Measurements from ENCODE around the gene CCDC50. TPM values are rescaled to one million over a fixed set of nuclear protein-coding genes. Genes with fewer than 3 reads are reported as not detected.

CCDC50 gene
- total RNA-seq, 1 donor from 2014 or later: 35.8 TPM

DNA sequence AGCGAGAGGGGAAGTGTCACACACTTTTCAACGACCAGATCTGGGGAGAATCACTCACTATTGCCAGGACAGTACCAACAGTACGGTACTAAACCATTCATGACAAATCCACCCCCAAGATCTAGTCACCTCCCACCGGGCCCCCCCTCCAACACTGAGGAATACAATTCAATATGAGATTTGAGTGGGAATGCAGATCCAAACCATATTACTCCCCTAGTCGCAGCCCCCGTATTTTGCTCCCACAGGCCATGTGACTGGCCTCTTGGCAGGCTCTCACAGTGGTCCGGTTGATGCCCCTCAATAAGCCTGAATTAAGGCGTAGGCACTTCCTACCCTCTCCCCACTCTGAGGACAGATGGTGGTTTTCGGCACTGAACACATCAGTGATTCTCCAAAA is 86.4 kb downstream of the CCDC50 start:
- DNase-seq (ENCODE audit: low spot score): no peak
- ATAC-seq: no peak

GRCh38 chr3:191417457-191417729 is 88.2 kb downstream of the CCDC50 start:
- DNase-seq (ENCODE audit: low spot score) (peak; percentile 58), ATAC-seq (peak; percentile 86)

DNA sequence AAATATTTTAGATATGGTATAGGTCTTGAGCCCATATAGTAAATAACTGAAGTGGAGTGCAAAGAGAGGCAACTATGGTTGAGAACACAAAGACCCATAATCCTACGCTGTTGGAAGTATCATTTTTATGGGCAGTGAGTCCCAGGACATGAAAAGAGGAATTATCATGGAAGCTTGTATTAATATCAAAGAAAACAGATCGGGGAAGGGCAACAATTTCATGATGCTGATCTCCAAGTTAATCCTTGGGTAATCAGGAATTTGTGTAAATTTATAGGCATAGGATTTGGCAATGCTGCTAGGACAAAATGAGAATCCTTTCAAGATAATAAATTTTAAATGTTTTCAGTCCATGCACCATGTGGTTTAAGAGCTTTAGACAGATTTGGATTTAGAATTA is 91.6 kb downstream of the CCDC50 start:
- ATAC-seq (no peak), DNase-seq (ENCODE audit: low spot score) (no peak)

DNA sequence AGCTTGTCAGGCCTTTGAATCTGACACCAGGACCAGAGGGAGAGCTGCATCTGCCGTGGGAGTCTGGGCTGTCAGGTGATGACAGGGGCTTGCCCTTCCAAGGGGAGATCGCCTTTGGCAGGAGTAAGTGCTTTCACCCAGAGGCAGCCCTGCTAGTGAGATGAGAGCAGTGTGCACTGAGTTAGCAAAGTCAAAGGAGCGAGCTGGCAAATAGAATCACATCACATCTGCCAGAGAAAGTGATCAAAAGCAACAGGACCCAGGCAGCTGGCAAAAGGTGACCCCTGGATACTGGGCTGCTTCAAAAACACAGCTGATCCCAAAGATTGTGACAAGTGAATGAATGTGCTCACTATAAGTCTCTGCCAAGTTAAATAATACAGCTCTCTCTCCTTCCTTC is 95.7 kb downstream of the CCDC50 start:
- DNase-seq (ENCODE audit: low spot score) (no peak), ATAC-seq (no peak)

DNA sequence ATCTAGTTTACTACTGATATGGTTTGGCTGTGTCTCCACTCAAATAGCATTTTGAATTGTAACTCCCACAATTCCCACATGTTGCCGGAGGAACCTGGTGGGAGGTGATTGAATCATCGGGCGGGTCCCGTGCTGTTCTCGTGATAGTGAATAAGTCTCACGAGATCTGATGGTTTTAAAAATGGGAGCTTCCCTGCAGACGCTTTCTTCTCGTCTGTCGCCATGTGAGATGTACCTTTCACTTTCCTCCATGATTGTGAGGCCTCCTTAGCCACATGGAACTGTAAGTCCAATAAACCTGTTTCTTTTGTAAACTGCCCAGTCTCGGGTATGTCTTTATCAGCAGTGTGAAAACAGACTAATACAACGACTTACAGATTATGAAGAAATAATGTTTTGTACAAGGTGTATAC is 96.1 kb downstream of the CCDC50 start:
- DNase-seq (ENCODE audit: low spot score): no peak
- ATAC-seq: no peak

DNA sequence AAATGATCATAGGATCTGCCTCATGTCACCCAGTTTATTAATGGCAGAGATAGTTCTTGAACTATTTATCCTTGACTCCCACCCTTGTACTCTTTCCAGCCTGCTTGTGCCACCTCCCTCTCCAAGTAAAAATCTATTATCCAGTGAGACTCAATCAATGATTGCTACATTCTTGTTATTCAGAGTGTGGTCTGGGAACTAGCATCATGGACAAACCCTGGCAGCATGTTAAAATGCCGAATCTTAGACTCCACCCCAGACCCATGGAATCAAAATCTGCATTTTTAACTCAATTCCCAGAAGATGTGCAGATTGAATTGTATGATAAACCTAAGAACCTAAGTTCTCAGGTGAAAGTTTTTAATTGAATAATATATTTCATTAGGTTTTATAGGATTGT is 97.1 kb downstream of the CCDC50 start:
- no peak for DNase-seq (ENCODE audit: low spot score)
- no peak for ATAC-seq

- ATAC-seq (no peak), DNase-seq (ENCODE audit: low spot score) (no peak)
Measured at GRCh38 chr3:191428177-191428576, 99.0 kb downstream of the CCDC50 start.

DNA sequence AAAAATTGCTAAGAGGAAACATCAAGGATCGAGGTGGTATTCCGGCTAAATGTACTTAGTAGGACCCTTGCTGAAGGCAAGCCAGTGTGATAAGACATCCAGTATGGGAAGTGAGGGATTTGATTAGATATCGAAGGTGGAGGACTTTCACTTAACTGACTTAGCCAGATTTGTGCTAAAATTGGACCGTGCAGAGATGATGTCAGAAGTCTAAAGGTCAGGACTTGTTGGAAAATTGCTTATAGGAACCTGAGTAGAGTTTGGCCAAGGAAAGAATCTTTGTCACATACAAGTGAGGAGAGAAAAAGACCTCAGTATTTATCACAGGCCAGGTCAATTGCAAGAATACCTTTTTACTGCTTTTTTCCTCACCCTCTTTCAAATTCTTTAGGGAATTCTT is 100.9 kb downstream of the CCDC50 start:
- peak; percentile 80 for ATAC-seq

DNA sequence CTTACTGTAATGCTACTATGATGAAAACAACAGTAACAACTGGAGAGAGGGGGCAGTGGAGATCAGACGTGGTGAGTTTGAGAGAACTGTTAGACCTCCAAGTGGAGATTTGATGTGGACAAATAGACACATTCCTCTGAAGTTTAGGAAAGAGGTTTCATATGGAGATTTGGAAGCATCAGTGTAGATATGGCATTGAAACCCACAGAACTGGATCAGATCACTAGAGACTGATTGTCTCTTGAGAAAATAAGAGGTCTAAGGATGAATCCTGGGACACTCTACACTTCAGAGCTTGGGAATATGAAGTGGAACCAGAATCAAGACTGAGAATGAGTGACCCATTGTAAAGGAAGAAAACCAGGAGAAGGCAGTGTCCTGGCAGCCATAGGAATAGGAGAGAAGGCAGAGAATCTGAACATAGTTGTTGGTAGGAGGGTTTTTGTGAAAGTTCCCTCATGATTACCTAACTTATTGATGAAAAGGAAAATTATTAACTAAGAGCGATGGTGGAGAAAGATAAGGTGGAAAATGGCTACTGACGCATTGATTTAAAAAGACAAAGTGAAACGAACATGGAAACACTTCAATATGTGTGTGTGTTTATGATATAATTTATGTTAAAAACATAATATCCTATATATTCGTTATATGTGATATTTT is 102.1 kb downstream of the CCDC50 start:
- no peak for DNase-seq (ENCODE audit: low spot score)
- ATAC-seq: peak; percentile 73

More for the DNA sequence above, 100.9 kb downstream of the CCDC50 start:
- no peak for DNase-seq (ENCODE audit: low spot score)

GRCh38 chr3:191432162-191432561 is 103.0 kb downstream of the CCDC50 start:
- DNase-seq (ENCODE audit: low spot score) (no peak), ATAC-seq (no peak)

DNA sequence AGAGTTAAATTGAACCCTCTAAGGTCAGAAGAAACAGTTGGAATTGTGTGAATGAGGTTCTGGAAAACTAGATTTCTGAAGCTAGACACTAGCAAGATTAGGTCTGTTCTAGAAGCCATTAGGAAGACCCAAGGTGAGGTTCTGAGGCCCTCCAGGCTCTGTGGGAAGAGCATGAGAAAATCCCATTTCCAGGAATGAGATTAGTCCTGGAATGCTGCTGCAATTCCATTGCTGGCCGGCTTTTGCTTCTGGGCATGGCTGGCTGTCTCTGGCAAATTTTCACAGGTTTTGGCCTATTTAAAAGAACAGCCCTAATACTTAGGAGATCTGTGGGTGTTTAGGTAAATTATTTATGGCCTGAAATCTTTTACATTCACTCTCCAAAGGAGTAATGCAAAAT is 104.8 kb downstream of the CCDC50 start:
- no peak for DNase-seq (ENCODE audit: low spot score)
- peak; percentile 35 for ATAC-seq

- DNase-seq (ENCODE audit: low spot score): no peak
- no peak for ATAC-seq
Measured at GRCh38 chr3:191435981-191436380, 106.8 kb downstream of the CCDC50 start.

DNA sequence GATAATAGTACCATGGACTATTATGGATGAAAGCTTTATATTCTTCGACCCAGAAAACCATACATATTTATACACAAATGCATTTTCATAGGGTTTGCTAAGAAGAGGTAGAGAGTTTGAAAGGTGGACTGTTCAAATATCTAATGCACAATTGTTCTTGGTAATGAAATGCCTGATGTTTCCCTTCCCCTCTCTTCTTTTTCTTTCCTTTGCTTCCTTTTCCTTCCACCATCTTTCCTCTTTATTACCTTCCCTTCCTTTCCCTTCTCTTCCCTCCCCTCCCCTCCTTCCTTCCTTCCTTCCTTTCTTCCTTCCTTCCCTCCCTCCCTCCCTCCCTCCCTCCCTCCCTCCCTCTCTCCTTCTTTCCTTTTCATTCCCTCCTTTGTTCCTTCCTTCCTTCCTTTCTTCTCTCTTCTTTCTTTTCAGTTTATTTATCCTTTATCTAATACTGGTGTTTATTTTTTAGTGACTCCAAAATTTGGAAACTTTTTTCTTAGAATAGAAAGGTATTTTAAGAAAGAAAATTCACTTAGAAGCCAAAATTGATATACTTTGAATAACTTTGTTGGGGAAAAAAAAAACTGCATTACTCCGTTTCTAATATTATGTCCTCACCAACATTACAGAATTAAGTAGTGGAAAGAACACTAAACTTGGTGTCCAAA is 109.1 kb downstream of the CCDC50 start:
- ATAC-seq: no peak
- DNase-seq (ENCODE audit: low spot score): no peak

DNA sequence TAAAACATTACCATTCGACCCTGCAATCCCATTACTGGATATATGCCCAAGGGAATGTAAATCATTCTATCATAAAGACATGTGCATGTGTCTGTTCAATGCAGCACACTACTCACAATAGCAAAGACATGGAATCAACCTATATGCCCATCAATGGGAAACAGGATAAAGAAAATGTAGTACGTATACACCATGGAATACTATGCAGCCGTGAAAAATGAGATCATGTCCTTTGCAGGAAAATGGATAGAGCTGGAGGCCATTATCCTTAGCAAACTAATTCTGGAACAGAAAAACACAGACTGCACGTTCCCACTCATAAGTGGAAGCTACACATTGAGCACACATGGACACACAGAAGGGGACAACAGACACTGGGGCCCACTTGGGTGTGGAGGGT is 111.3 kb downstream of the CCDC50 start:
- ATAC-seq (no peak), DNase-seq (ENCODE audit: low spot score) (no peak)

DNA sequence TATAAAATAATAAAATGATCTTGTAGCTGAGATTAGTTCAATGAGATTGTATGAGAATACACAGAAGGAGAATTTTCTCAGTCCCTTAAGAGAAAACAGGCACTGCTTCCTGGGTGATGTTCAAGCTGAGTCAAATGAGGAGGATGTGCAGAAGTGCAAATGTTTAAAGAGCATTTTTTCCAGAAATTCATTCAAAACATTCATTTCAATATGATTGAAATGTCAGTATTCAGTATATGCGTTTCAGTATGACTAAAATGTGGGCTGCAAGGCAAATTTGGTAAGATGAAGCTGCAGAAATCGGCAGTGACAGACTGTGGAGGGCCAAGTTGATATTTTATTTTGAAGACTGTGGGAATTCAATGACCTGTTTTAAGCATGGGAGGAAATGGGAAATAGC is 112.5 kb downstream of the CCDC50 start:
- DNase-seq (ENCODE audit: low spot score): no peak
- ATAC-seq: no peak

- no peak for ATAC-seq
- DNase-seq (ENCODE audit: low spot score): no peak
Measured at GRCh38 chr3:191444569-191444968, 115.4 kb downstream of the CCDC50 start.

Other genes with a start within 250 kb of the CCDC50 start
- gene OSTN, start 130.2 kb upstream of the CCDC50 start, total RNA-seq: not detected
- 0.15 TPM for gene UTS2B, start 1.1 kb downstream of the CCDC50 start, total RNA-seq
- gene PYDC2, start 131.8 kb downstream of the CCDC50 start, total RNA-seq: not detected

Data from left lobe of liver (tissue), 2 donors.